ENCODE data around the gene NOP56. TPM values are rescaled to one million over a fixed set of nuclear protein-coding genes. Genes with fewer than 3 reads are reported as not detected.

Gene NOP56, protein sequence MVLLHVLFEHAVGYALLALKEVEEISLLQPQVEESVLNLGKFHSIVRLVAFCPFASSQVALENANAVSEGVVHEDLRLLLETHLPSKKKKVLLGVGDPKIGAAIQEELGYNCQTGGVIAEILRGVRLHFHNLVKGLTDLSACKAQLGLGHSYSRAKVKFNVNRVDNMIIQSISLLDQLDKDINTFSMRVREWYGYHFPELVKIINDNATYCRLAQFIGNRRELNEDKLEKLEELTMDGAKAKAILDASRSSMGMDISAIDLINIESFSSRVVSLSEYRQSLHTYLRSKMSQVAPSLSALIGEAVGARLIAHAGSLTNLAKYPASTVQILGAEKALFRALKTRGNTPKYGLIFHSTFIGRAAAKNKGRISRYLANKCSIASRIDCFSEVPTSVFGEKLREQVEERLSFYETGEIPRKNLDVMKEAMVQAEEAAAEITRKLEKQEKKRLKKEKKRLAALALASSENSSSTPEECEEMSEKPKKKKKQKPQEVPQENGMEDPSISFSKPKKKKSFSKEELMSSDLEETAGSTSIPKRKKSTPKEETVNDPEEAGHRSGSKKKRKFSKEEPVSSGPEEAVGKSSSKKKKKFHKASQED
- total RNA-seq = 54.2 TPM
- long read RNA-seq, transcript NOP56-201 (12 exons, 2,400 nt) = major isoform, 22 of 46 reads
- long read RNA-seq, partial matches to known transcripts = 20 of 46 reads
- long read RNA-seq, other reads (novel, unspliced or antisense) = 3 of 46 reads

DNA sequence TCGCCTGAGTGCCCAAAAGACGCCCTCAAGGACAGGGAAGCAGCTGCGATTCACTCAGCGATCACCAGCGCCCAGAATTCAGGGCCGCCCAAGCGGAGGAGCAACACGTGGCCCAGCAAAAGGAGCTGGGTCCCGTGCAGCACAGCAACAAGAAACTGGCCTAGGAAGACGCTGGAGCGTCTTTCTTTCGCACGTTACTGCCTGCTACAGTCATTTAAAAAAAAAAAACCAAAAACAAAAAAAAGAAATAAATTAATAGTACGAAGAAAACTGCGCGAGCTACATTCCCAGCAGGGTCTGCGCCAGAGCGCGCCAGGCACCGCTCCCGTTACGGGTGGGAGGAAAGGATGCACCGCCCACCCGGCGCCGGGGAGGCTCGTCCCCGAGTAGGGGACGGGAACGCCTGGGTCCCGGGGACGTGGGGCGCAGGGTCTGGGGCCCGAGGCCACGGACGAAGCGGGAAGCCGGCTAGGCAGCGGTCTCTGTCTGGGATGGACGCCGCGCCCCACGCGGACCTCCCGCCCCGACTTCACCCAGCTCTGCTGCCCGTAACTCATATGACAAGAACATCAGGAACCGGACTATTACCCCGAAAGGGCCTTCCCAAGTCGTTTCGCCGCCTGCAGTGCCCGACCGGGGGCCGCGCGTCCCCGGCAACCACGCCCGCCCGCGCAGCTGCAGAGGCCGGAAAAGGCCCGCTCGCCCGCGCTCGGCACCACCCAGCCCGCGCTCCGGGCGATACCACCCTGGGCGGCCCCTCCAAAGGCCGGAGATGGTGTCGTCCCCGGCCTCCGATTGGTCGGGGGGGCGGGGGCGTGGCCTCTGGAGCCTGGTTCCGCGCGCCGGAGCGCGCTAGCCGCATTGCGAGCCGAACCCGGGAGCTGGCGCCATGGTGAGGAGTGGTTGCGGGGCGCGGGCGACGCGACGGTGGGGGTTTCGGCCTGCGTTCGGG lies at the start of gene NOP56:
TSS of gene NOP56 (plus strand) at position 861 of the 952 bp plus-strand sequence. CDS start at position 890, 29 bp downstream.
- peak; percentile 98 for ATAC-seq
- intact Hi-C loops (cut with micrococcal nuclease) = no loop called here
- DNase-seq = peak; percentile 95

DNA sequence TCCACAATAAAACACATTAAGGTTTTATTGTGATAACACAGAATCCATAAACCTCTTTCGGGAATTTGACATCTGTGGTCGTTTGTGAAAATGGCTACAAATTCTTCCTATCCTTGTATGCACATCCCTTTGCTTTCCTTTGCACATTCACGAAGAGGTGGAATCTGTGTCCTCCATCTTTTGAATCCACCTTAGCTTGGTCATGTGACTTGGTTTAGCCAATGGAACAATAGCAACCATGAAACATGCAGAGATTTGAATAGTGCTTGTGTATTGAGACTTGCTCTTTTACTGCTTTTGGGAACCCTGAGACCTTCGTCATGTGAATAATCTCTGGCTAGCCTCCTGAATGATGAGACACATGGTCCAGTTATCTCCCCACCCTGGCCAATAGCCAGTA lies 49.7 kb upstream of the NOP56 start:
- no peak for ATAC-seq
- intact Hi-C loops (cut with micrococcal nuclease) = no loop called here
- DNase-seq = no peak

DNA sequence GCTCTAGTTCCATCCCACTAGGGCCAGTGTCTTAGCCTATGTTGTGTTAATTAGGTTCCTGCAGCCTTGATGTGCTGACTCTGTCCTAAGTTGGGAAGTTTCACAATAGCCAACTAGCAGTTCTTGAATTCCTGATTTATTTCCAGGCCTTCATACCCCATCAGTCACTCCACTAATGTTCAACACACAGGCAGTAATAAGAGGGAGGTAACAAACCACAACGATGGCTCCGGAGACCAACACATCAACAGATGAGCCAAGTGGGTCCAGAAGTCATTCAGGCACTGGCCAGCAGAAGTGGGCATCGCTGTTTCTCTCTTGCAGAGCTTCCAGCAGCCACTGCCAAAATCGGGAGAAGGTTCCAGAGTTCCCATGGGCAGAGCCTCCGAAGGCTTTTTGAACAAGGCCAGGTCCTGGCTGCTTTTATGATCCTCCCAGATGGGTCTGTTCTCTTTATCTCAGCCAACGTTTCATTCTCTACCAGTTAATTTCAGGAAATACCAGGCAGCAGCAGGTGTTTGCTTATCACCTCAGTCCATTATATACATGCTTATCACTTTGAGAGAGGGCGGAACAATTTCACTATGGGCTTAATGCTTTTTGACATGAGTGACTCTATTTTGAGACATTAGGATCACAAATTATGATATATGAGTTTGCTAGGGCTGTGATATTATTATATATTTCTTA lies 48.5 kb upstream of the NOP56 start:
- ATAC-seq (no peak), DNase-seq (no peak)
- intact Hi-C loops (cut with micrococcal nuclease) = no loop called here

GRCh38 chr20:2604506-2604835 lies 48.0 kb upstream of the NOP56 start:
- intact Hi-C loops (cut with micrococcal nuclease) = no loop called here

GRCh38 chr20:2606507-2607006 lies 45.9 kb upstream of the NOP56 start:
- intact Hi-C loops (cut with micrococcal nuclease) = no loop called here

More at GRCh38 chr20:2604506-2604835, 48.0 kb upstream of the NOP56 start:
- ATAC-seq (no peak), DNase-seq (no peak)

DNA sequence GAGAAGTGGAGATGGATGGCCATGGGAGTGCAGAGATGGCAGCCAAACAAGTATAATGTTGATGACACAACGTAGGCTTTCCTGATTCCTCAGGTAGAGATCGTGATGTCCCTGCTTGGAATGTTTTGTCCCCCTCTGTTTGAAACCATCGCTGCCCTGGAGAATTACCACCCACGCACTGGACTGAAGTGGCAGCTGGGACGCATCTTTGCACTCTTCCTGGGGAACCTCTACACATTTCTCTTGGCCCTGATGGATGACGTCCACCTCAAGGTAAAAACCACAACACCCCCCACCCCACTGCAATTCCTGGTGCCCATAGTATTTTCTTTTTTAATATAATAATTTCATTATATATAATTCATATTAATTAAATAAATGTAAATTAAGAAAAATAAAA lies 42.1 kb upstream of the NOP56 start:
- ATAC-seq (no peak), DNase-seq (no peak)
- intact Hi-C loops (cut with micrococcal nuclease) = no loop called here

More at GRCh38 chr20:2606507-2607006, 45.9 kb upstream of the NOP56 start:
- DNase-seq = no peak
- ATAC-seq = no peak

GRCh38 chr20:2610941-2611720 lies 41.3 kb upstream of the NOP56 start:
- intact Hi-C loops (cut with micrococcal nuclease) = no loop called here
- ATAC-seq (no peak), DNase-seq (no peak)

- intact Hi-C loops (cut with micrococcal nuclease) = no loop called here
Measured at GRCh38 chr20:2612073-2612472, 40.4 kb upstream of the NOP56 start.

DNA sequence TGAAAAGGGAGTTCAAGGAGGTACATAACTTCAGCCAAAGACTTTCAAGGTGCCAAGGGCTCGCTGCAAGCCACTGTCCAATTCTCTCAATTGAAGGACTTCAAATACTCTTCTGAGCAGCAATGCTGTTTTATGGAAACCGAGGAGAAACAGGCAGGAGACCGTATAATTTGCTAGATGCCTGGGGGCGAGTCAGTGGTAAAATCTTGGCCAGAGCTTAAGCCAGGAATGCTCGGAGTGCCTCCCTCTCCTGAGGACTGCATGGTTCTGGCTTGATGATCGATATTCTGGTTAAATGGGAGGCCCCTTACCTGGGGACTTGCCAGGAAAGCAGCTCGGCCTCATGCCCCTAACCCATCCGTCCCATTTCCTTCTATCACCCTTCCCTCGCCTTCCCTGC lies 35.8 kb upstream of the NOP56 start:
- intact Hi-C loops (cut with micrococcal nuclease) = no loop called here
- DNase-seq = no peak
- no peak for ATAC-seq

More at GRCh38 chr20:2612073-2612472, 40.4 kb upstream of the NOP56 start:
- DNase-seq = no peak
- ATAC-seq = no peak

DNA sequence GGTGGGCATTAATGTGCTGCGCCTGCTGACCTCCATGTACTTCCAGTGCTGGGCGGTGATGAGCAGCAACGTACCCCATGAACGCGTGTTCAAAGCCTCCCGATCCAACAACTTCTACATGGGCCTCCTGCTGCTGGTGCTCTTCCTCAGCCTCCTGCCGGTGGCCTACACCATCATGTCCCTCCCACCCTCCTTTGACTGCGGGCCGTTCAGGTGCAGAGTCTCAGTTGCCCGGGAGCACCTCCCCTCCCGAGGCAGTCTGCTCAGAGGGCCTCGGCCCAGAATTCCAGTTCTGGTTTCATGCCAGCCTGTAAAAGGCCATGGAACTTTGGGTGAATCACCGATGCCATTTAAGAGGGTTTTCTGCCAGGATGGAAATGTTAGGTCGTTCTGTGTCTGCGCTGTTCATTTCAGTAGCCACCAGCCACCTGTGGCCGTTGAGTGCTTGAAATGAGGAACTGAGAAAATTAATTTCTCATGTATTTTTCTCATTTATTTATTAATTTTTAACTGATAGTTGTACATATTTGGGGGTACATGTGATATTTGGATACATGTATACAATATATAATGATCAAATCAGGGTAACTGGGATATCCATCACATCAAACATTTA lies 35.2 kb upstream of the NOP56 start:
- intact Hi-C loops (cut with micrococcal nuclease) = no loop called here
- ATAC-seq (no peak), DNase-seq (no peak)

DNA sequence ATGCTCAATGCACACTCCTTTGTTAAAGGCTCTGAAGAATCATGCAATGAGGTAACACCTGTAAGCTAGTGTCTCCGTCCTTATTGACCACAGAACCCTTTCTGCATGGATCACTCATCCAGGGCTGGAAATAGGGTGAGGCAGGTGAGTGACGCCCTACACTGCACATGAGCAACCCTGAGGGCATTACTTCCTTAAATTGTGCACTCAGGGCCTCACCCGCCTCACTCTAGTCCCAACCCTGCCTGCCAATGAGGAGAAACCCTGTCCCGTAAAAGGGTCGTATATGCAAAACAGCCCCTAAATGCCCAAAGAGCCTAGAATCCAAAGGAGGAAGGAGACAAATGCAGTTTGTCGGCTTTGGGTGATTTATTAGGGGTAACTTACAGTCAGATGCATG lies 33.6 kb upstream of the NOP56 start:
- ATAC-seq (no peak), DNase-seq (no peak)
- intact Hi-C loops (cut with micrococcal nuclease) = no loop called here

GRCh38 chr20:2619337-2619736 lies 33.1 kb upstream of the NOP56 start:
- intact Hi-C loops (cut with micrococcal nuclease) = no loop called here
- no peak for ATAC-seq
- DNase-seq = no peak

DNA sequence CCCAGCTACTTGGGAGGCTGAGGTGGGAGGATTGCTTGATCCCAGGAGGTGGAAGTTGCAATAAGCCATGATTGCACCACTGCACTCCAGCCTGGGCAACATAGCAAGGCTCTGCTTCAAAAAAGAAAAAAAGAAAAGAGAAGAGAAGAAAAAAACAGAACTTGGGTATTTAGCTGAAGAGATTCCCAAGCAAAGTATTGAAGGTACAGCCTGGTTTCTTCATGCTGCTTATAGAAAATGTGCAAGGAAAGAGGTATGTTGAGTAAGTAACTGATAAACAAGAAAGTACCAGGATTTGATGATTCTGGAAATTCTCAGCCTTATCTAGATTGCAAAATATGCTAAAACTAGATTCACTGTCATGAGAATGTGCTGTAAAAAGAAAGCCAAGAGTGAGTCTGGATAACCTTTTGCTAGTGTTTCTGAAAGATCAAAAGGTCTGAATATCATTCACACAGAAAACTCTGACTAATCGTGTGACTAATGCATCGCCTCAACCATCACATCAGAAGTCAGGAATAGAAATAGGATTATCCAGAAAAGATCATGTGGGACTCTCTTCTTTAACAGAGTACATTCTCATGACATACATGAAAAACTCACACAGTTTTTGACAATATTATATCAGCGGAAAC lies 32.4 kb upstream of the NOP56 start:
- DNase-seq (no peak), ATAC-seq (no peak)
- intact Hi-C loops (cut with micrococcal nuclease) = no loop called here

- intact Hi-C loops (cut with micrococcal nuclease) = no loop called here
- DNase-seq = peak; percentile 50
- ATAC-seq = peak; percentile 80
Measured at GRCh38 chr20:2624190-2624589, 28.2 kb upstream of the NOP56 start.

GRCh38 chr20:2625062-2625461 lies 27.4 kb upstream of the NOP56 start:
- DNase-seq (no peak), ATAC-seq (peak; percentile 36)
- intact Hi-C loops (cut with micrococcal nuclease) = no loop called here

DNA sequence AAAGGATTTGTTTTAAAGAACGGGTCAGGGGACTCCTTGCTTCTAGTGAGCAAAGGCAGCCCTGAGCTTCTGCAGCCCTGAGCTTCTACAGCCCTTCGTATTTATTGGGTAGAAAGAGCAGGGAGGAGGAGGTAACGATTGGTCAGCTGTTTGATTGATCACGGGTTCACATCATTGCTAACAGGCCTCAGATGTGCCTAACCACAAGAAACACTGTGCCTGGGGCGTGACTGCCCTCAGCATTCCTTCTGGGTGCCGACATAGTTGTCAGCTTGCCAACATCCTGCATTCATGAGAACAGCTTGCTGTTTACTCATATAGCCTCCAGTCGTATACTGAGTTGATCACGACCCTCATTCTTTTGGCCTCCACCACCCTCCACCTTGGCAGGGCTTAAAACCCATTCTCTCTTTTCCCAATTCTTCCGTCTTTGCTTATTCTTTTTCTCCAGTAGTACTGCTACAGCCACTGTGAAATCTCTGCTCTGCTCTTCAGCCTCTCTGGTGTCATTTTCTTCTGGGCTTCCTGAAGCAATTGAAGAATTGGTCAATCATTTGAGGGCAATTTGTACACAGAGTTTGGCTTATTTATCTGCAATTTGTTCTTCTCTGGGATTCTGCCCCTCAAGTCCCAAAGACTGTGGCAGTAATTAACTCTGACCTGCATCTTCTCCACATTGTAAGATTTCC lies 25.4 kb upstream of the NOP56 start:
- intact Hi-C loops (cut with micrococcal nuclease) = no loop called here
- ATAC-seq (no peak), DNase-seq (no peak)

DNA sequence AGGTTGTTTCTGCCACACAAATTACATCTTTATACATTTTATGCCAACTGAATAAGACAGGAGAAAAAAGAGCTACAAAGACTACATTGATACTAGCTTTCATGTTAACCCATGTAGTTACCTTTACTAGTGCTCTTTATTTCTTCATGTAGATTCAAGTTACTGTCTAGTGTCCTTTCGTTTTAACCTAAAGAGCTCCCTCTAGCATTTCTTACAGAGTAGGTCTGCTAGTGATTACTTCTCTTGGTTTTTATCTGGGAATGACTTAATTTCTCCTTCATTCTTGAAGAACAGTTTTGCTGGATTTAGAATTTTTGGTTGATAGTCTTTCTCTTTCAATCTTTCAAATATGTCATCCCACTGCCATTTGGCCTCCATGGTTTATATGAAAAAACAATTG lies 21.2 kb upstream of the NOP56 start:
- intact Hi-C loops (cut with micrococcal nuclease) = no loop called here
- ATAC-seq = no peak
- no peak for DNase-seq
